ENCODE results near the gene TBC1D3G. TPM values are rescaled to one million over a fixed set of nuclear protein-coding genes. Genes with fewer than 3 reads are reported as not detected.

Gene TBC1D3G
- not detected for total RNA-seq

GRCh38 chr17:36323584-36323983, at the start of gene TBC1D3G:
Gene TBC1D3G, plus strand, starts transcription at chr17:36323884. Its CDS starts 1,528 bp downstream, at chr17:36325412.

Small RNAs within 50 kb of the gene (small RNA-seq; reads per million reads assigned to genes)
- not detected for gene RF00019 (ENCODE audit: low replicate concordance)

Other genes starting within 250 kb of the TBC1D3G start
- 2.8 TPM for gene CCL3, start 233.7 kb upstream of the TBC1D3G start, total RNA-seq
- 2.8 TPM for gene CCL4, start 220.1 kb upstream of the TBC1D3G start, total RNA-seq
- gene TBC1D3B, start 147.2 kb upstream of the TBC1D3G start, total RNA-seq, result 13.5 TPM
- 2.2 TPM for gene CCL3L1, start 127.1 kb upstream of the TBC1D3G start, total RNA-seq
- gene CCL4L2, start 112.8 kb upstream of the TBC1D3G start, total RNA-seq, result 1.6 TPM
- not detected for gene TBC1D3I, start 59.3 kb upstream of the TBC1D3G start, total RNA-seq
- not detected for gene TBC1D3H, start 64.6 kb downstream of the TBC1D3G start, total RNA-seq
- 39.4 TPM for gene ZNHIT3, start 162.8 kb downstream of the TBC1D3G start, total RNA-seq
- gene MYO19, start 211.0 kb downstream of the TBC1D3G start, total RNA-seq, result 64.5 TPM
- 5.0 TPM for gene PIGW, start 211.1 kb downstream of the TBC1D3G start, total RNA-seq
- 95.8 TPM for gene GGNBP2, start 221.0 kb downstream of the TBC1D3G start, total RNA-seq